GM18498 (cell line): ENCODE measurements around the gene BEND5.
A peak's percentile ranks its signal among the peaks of the same experiment; 100 is the strongest.

Source experiments
- ATAC-seq: cut with Tn5 transposase; IDR thresholded peaks from one replicate; pipeline ENCODE4 v1.9.1; 2021; ENCODE audit warnings: mild to moderate bottlenecking, moderate library complexity; ENCODE audit not compliant: unreplicated experiment

Gene BEND5

GRCh38 chr1:48767975-48768510 lies 8.6 kb downstream of the BEND5 start:
- no peak for ATAC-seq

DNA sequence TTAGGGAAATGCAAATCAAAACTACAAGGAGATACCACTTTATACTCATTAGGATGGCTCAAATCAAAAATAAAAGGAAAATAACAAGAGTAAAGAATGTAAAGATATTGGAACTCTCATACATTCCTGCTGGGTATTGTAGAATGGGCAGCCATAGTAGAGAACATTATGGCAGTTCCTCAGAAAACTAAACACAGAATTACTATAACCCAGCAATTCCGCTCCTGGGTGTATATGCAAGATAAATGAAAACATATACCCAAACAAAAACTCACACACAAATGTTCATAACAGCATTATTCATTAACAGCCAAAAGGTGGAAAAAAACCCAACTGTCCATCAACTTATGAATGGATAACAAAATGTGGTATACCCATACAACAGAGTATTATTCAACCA lies 11.4 kb downstream of the BEND5 start:
- ATAC-seq: no peak

DNA sequence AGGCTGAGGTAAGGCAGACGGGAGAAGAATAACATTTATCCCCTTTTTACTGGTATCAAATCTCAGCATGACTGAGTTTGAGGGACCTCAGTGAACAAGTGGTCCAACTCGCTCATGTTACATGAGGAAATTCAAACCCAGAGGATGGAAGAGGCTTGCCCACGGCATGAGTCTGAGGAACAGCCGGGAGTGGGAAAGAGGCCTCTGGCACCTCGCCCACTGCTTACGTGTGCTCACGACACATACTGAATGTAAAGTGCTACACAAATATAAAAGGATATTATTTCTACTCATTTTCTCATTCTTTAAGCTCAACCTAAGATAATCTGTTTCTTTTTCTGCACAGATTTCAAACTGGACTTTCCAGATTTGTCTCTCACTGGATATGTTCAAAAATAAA lies 14.7 kb downstream of the BEND5 start:
- ATAC-seq: no peak

- ATAC-seq: no peak
Measured at GRCh38 chr1:48761411-48761810, 15.3 kb downstream of the BEND5 start.

DNA sequence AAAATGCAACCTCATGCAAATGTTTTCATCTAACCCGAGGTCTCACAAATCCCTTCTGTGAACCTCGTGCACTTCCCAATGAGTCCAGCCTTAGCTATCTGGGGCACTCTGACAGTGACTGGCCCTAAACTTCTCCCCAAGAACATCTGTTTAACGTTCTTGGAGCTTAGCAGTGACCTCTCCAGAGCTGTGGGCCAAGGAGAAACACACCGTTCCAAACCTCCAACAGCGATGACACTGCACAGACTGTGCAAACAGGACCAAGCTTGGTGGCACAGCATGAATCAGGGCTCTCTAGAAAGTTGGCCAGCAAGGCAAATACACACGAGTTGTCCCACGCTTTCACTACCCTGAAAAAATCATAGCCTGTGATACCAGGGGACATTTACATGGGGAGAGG lies 15.8 kb downstream of the BEND5 start:
- ATAC-seq: no peak

- no peak for ATAC-seq
Measured at GRCh38 chr1:48758976-48759375, 17.7 kb downstream of the BEND5 start.

GRCh38 chr1:48757363-48757762 lies 19.3 kb downstream of the BEND5 start:
- no peak for ATAC-seq

GRCh38 chr1:48756683-48757316 lies 19.9 kb downstream of the BEND5 start:
- no peak for ATAC-seq

GRCh38 chr1:48753293-48753692 lies 23.4 kb downstream of the BEND5 start:
- no peak for ATAC-seq

GRCh38 chr1:48750109-48750508 lies 26.6 kb downstream of the BEND5 start:
- ATAC-seq: peak; percentile 88

- ATAC-seq: no peak
Measured at GRCh38 chr1:48749068-48749467, 27.6 kb downstream of the BEND5 start.

DNA sequence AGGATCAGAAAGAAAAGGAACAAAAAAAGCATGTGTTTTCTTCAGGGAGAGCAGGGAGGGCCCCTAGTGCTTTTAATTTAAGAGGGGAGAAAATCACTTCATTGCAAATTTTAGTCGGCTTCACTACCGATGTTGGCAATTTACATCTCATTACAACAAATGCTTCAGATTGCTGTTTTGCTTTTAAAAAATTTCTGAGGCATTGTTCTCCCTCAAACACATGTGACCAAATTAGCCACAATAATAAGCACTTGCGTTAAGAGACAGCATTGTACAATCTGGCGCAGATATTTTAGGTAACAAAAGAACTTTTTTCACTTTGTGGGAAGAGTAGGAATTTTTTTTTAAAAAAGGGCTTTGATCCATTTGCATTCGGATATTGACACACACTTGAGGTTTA lies 29.8 kb downstream of the BEND5 start:
- no peak for ATAC-seq

- ATAC-seq: no peak
Measured at GRCh38 chr1:48744032-48744431, 32.7 kb downstream of the BEND5 start.

DNA sequence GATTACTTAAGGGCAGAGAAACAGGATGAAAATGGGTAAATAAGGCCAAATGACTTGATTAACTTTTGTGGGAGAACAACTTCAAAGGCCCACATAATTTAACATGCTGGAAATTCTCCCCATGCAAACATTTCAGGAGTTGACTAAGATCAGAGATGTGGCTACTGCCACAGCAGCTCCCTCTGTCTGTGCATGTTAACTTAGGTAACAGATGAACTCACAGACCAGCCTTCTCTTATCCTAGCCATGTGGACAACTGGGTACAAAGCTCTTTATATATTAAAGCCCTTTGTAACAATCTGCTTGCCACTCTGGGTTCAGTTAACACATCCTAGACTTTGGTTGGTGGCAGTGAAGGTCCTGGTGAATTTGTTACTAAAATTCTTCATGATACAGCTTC lies 33.2 kb downstream of the BEND5 start:
- no peak for ATAC-seq

DNA sequence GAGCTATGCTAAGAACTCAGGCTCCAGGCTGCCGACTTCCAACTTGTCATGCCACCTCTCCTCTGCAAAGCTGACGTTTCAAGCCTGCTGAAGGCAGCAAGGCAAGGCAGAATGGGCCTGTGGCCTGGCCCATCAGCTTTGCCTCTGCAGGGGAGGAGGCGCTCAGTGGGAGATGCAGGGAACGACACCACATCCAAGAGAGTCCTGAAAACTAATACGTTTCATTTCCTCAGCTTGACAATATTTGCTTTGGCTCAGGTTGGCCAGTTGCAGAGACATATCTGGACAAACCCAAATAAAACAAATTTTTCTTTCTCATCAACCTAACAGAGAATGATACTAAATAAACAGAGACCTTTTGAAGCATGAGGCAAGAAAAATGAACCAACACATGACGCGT lies 35.3 kb downstream of the BEND5 start:
- ATAC-seq: no peak

- ATAC-seq: no peak
Measured at GRCh38 chr1:48740621-48741020, 36.1 kb downstream of the BEND5 start.

- no peak for ATAC-seq
Measured at GRCh38 chr1:48739091-48739490, 37.6 kb downstream of the BEND5 start.

- ATAC-seq: no peak
Measured at GRCh38 chr1:48738356-48738755, 38.3 kb downstream of the BEND5 start.

- ATAC-seq: no peak
Measured at GRCh38 chr1:48735796-48736195, 40.9 kb downstream of the BEND5 start.

DNA sequence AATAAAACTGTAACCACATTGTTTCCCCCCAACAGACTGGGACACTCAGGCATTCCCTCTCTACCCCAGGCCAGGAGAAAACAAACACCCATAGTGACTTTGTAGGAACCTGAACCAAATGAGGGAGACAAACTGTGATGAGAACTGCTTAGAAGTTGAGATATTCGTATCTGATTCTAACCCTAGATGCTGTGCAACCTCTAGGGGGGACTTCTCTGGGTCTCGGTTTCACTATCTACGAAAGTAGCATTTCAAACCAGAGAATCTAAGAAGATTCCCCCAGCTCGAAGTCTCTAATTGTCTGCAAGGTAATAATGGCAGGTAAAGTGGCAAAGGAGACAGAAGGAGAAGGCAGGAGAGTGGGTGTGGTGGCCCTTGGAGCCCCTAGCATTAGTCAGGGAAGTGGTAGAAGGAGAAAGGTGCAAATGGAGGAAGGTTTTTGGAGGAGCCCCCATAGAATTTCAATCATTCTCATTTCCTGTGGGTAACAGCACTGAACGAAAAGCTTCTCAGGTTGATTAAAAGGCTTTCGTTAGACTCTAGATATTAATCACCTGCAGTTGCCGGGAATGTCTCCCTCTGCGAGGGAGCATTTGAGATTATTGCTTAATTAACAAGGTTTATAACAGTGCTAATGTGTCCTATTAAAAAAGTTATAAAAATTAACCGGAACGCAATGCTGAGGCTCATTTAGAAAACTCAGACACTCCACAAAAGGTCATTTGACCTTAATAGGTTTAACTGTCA lies 46.4 kb downstream of the BEND5 start:
- peak; percentile 80 for ATAC-seq

DNA sequence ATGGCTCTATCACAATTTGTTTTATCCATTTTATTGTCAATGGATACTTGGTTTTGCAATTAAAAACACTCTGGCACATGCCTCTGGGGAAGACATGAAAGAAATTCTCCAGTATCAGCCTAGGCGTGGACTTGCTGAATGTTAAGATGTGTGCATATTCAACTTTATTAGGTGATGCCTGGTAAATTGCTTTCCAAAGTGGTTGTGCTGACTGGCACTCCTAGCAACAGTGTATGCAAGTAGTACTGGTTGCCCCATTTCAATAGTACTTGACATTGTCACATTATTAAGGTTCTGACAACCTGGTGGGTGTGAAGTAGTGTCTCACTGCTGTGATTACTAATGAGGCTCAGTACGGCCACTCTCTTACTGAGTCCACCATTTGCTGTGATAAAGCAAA lies 48.1 kb downstream of the BEND5 start:
- no peak for ATAC-seq

DNA sequence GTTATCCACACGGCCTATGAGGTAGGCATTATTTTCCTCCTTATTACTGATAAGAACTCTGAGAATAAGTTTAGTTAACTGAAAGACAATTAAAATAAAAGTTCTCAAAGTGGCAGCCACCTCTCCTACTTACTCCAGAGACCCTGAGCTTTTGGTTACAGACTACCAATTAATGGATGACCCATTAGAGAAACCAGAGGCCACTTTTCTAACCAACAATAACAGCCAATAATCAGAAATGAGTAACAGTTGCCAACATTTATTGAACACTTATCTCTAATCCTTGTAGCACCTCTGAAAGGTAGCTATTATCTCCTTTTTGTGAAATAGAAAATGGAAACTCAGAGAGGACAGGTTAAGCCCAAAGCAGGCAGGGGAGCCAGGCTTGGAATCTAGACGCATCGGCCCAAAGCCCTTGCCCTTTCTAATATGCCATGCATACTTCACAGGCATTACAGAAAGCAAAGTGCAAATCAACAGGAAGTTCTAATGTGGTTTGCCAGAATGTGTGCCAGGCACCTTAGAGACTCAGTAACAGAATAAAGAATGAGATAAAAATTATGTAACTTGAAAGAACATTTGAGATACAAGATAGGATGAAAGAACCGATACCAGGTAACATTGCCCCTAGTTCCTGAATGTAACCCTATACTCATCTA lies 50.0 kb downstream of the BEND5 start:
- peak; percentile 40 for ATAC-seq
